HCT116 (cell line): Measurements from ENCODE around the gene LEAP2. TPM values are rescaled to one million over a fixed set of nuclear protein-coding genes. Genes with fewer than 3 reads are reported as not detected.

Source experiments
- ATAC-seq: fragments of 200-7000 bp; cut with Tn5 transposase; 2 replicates; pipeline ENCODE4 v1.9.1; 2020; ENCODE audit warnings: mild to moderate bottlenecking, moderate library complexity
- BruUV-seq: library from RNA; stranded (reverse); fragments of 400-500 nt; replicated peaks from 2 replicates; lab custom pipeline; 2021; lab: Mats Ljungman, UMichigan
- CTCF ChIA-PET: fragments of 300-600 bp; sonication (Branson Sonifier 250); formaldehyde crosslinking; loops from one replicate; lab custom pipeline; 2021; ENCODE audit warnings: antibody characterized with exemption; lab: Charles Lee
- POLR2A ChIA-PET: fragments of 300-600, 350-600 bp; sonication (Branson Sonifier 250); formaldehyde crosslinking; loops from one replicate; lab custom pipeline; 2021; ENCODE audit warnings: antibody characterized with exemption; lab: Charles Lee
- RAD21 ChIA-PET, 2 experiments: fragments of 300-600 bp; sonication (Branson Sonifier 250); formaldehyde crosslinking; loops; one replicate each; lab custom pipeline; 2023; ENCODE audit warnings: low total read pairs in 2 of 2; ENCODE audit not compliant: uncharacterized antibody in 2 of 2, unreplicated experiment in 2 of 2, low non-redundant PET in 1 of 2; lab: Charles Lee
- DNase-seq: peaks from one replicate; pipeline ENCODE4 v3.0.0-alpha.2; 2010; ENCODE audit warnings: low read depth, low spot score
- H2AFZ ChIP-seq: fragments of 200-600 bp; shearing (Covaris generic), sonication (generic); 2 replicates; pipeline ENCODE4 v1.6.1; 2017; ENCODE audit warnings: low read depth, mixed run types, mixed read lengths, antibody characterized with exemption, low read length; ENCODE audit not compliant: poor library complexity, severe bottlenecking
- H3K27ac ChIP-seq: 2 replicates; pipeline ENCODE4 v1.5.1; 2012; ENCODE audit warnings: low read depth, low read length
- H3K27me3 ChIP-seq: fragments of 200-600 bp; sonication (generic); 2 replicates; pipeline ENCODE4 v1.6.1; 2016; ENCODE audit warnings: mixed run types, low read length, mixed read lengths; ENCODE audit not compliant: insufficient read depth
- H3K36me3 ChIP-seq, 2 experiments: fragments of 200-500 bp in 1 of 2; fragments of 200-600 bp in 1 of 2; sonication (Bioruptor generic) in 1 of 2; sonication (generic) in 1 of 2; 2 replicates each; pipeline versions ENCODE4 v1.5.1 to v1.6.1; 2014 to 2016; ENCODE audit warnings: low read length in 2 of 2, inconsistent platforms in 1 of 2, mixed read lengths in 1 of 2, mixed run types in 1 of 2; ENCODE audit not compliant: insufficient read depth in 2 of 2, control insufficient read depth in 1 of 2
- H3K4me1 ChIP-seq, 2 experiments: fragments of 200-600 bp in 1 of 2; sonication (generic) in 1 of 2; 2 replicates each; pipeline versions ENCODE4 v1.5.1 to v1.6.1; 2012 to 2017; ENCODE audit warnings: low read length in 2 of 2, inconsistent platforms in 1 of 2, mild to moderate bottlenecking in 1 of 2, mixed read lengths in 1 of 2, mixed run types in 1 of 2, moderate library complexity in 1 of 2; ENCODE audit not compliant: insufficient read depth in 2 of 2, control insufficient read depth in 1 of 2
- H3K4me2 ChIP-seq: fragments of 200-600 bp; sonication (generic); 2 replicates; pipeline ENCODE4 v1.6.1; 2017; ENCODE audit warnings: mixed run types, low read length, mixed read lengths
- H3K4me3 ChIP-seq, 2 experiments: fragments of 200-600 bp in 1 of 2; sonication (generic) in 1 of 2; replicated peaks in 1 of 2; 2 replicates each; pipeline ENCODE4 v1.5.1; 2011 to 2016; ENCODE audit warnings: low read length in 2 of 2, control low read depth in 1 of 2, low read depth in 1 of 2, mild to moderate bottlenecking in 1 of 2, mixed read lengths in 1 of 2, mixed run types in 1 of 2
- H3K79me2 ChIP-seq: fragments of 200-600 bp; sonication (generic); 2 replicates; pipeline ENCODE4 v1.6.1; 2017; ENCODE audit warnings: mild to moderate bottlenecking, mixed run types, low read length, moderate library complexity, mixed read lengths; ENCODE audit not compliant: insufficient read depth
- H3K9ac ChIP-seq: fragments of 200-600 bp; sonication (generic); 2 replicates; pipeline ENCODE4 v1.6.1; 2016; ENCODE audit warnings: low read length, mixed read lengths
- H3K9me2 ChIP-seq: fragments of 200-600 bp; sonication (generic), shearing (Covaris generic); 2 replicates; pipeline ENCODE4 v1.6.1; 2017; ENCODE audit warnings: mixed run types, mild to moderate bottlenecking, moderate library complexity; ENCODE audit not compliant: insufficient read depth
- H3K9me3 ChIP-seq, 2 experiments: fragments of 200-500 bp in 1 of 2; fragments of 200-600 bp in 1 of 2; sonication (Bioruptor generic) in 1 of 2; sonication (generic) in 1 of 2; 2 replicates each; pipeline ENCODE4 v1.6.1; 2014 to 2017; ENCODE audit warnings: low read length in 2 of 2, mixed read lengths in 2 of 2, inconsistent platforms in 1 of 2, low read depth in 1 of 2, mild to moderate bottlenecking in 1 of 2, mixed run types in 1 of 2, moderate library complexity in 1 of 2; ENCODE audit not compliant: control insufficient read depth in 1 of 2, insufficient read depth in 1 of 2
- H4K20me1 ChIP-seq: fragments of 200-600 bp; sonication (generic), shearing (Covaris generic); 2 replicates; pipeline ENCODE4 v1.6.1; 2017; ENCODE audit warnings: mixed run types, mild to moderate bottlenecking, moderate library complexity; ENCODE audit not compliant: insufficient read depth
- CBX3 ChIP-seq: IDR thresholded peaks from 2 replicates; pipeline ENCODE4 v1.6.1; 2012; ENCODE audit warnings: low read depth
- CTCF ChIP-seq, 3 experiments: fragments of 200-600 bp in 1 of 3; sonication (generic) in 1 of 3; IDR thresholded peaks in 2 of 3; conservative IDR thresholded peaks in 1 of 3; 2 replicates each; pipeline ENCODE4 v1.5.1; 2012 to 2017; ENCODE audit warnings: low read depth in 2 of 3, low read length in 2 of 3, antibody characterized with exemption in 1 of 3, borderline replicate concordance in 1 of 3, control low read depth in 1 of 3, mild to moderate bottlenecking in 1 of 3, mixed read lengths in 1 of 3, mixed run types in 1 of 3, moderate library complexity in 1 of 3; ENCODE audit not compliant: insufficient read depth in 1 of 3
- EZH2 ChIP-seq: fragments of 200-600 bp; sonication (generic); IDR thresholded peaks from 2 replicates; pipeline ENCODE4 v1.6.1; 2017; ENCODE audit warnings: antibody characterized with exemption, mixed run types
- EZH2phosphoT487 ChIP-seq: fragments of 200-600 bp; IDR thresholded peaks from 2 replicates; pipeline ENCODE4 v1.6.1; 2018; ENCODE audit warnings: antibody characterized with exemption, borderline replicate concordance
- FOSL1 ChIP-seq: IDR thresholded peaks from 2 replicates; pipeline ENCODE4 v1.6.1; 2012; ENCODE audit warnings: low read depth
- JUND ChIP-seq: IDR thresholded peaks from 2 replicates; pipeline ENCODE4 v1.6.1; 2012
- POLR2A ChIP-seq: IDR thresholded peaks from 2 replicates; pipeline ENCODE4 v1.7.0; 2011; ENCODE audit warnings: borderline replicate concordance; ENCODE audit not compliant: insufficient read depth, insufficient read length; ENCODE audit errors: extremely low read depth
- ZBTB33 ChIP-seq: IDR thresholded peaks from 2 replicates; pipeline ENCODE4 v1.6.1; 2011; ENCODE audit warnings: mild to moderate bottlenecking, low read length, moderate library complexity; ENCODE audit not compliant: insufficient replicate concordance; ENCODE audit errors: extremely low read depth
- ZFX ChIP-seq: fragments of 450-650 bp; IDR thresholded peaks from 2 replicates; pipeline ENCODE4 v1.6.1; 2017
- ZNF274 ChIP-seq: fragments of 200-500 bp; sonication (Bioruptor generic); IDR thresholded peaks from 2 replicates; pipeline ENCODE4 v1.6.1; 2014; ENCODE audit warnings: mild to moderate bottlenecking, low read depth, low read length, inconsistent platforms
- intact Hi-C: fragments of 100-400 bp; cut with micrococcal nuclease; formaldehyde crosslinking; loops from 2 replicates; pipeline ENCODE4 v1.10.0; 2022
- total RNA-seq: library from RNA; stranded (reverse); gene quantifications from one replicate; pipeline ENCODE4 v1.2.1, GENCODE V29; 2021; ENCODE audit not compliant: unreplicated experiment
- TF ChIP-seq, protein P1 (sequence below): IDR thresholded peaks from 2 replicates; pipeline ENCODE4 v1.6.1; 2012
- TF ChIP-seq, protein P2 (sequence below): IDR thresholded peaks from 2 replicates; pipeline ENCODE4 v1.6.1; 2012
- TF ChIP-seq, protein P3 (sequence below): IDR thresholded peaks from 2 replicates; pipeline ENCODE4 v1.6.1; 2012; ENCODE audit warnings: low read depth

The LEAP2 gene
- total RNA-seq, 1 experiment from 2014 or later = 1.2 TPM

- no peak for ATAC-seq
- H3K9ac ChIP-seq = no peak overlapping the region
Observed at GRCh38 chr5:132839426-132840301, 33.8 kb upstream of the LEAP2 start.

More at GRCh38 chr5:132839426-132840301, 33.8 kb upstream of the LEAP2 start:
- intact Hi-C loops = no loop called here
- ChIA-PET POLR2A (no interaction called here), RAD21 (no interaction called here), CTCF (no interaction called here)
- TF ChIP-seq EZH2phosphoT487 (no peak), ZBTB33 (no peak), FOSL1 (no peak), CTCF (IDR thresholded peaks at IDR 0.05 in 2 of 3, conservative IDR thresholded peaks at IDR 0.05 in 1 of 3; ENCODE audit: borderline replicate concordance in 1 of 3, insufficient read depth in 1 of 3, low read depth in 2 of 3, low read length in 2 of 3) (no peak), POLR2A (no peak), EZH2 (no peak), ZFX (no peak), CBX3 (no peak), ZNF274 (no peak), JUND (no peak)
- TF ChIP-seq, protein P1, sequence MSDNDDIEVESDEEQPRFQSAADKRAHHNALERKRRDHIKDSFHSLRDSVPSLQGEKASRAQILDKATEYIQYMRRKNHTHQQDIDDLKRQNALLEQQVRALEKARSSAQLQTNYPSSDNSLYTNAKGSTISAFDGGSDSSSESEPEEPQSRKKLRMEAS = no peak
- TF ChIP-seq, protein P2, sequence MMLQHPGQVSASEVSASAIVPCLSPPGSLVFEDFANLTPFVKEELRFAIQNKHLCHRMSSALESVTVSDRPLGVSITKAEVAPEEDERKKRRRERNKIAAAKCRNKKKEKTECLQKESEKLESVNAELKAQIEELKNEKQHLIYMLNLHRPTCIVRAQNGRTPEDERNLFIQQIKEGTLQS = no peak
- TF ChIP-seq, protein P3, sequence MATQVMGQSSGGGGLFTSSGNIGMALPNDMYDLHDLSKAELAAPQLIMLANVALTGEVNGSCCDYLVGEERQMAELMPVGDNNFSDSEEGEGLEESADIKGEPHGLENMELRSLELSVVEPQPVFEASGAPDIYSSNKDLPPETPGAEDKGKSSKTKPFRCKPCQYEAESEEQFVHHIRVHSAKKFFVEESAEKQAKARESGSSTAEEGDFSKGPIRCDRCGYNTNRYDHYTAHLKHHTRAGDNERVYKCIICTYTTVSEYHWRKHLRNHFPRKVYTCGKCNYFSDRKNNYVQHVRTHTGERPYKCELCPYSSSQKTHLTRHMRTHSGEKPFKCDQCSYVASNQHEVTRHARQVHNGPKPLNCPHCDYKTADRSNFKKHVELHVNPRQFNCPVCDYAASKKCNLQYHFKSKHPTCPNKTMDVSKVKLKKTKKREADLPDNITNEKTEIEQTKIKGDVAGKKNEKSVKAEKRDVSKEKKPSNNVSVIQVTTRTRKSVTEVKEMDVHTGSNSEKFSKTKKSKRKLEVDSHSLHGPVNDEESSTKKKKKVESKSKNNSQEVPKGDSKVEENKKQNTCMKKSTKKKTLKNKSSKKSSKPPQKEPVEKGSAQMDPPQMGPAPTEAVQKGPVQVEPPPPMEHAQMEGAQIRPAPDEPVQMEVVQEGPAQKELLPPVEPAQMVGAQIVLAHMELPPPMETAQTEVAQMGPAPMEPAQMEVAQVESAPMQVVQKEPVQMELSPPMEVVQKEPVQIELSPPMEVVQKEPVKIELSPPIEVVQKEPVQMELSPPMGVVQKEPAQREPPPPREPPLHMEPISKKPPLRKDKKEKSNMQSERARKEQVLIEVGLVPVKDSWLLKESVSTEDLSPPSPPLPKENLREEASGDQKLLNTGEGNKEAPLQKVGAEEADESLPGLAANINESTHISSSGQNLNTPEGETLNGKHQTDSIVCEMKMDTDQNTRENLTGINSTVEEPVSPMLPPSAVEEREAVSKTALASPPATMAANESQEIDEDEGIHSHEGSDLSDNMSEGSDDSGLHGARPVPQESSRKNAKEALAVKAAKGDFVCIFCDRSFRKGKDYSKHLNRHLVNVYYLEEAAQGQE = no peak
- Histone ChIP-seq H3K4me2 (no peak overlapping the region), H3K27ac (no peak overlapping the region), H3K9me3 (no peaks in the 10 kb centered on the region), H3K4me3 (no peak overlapping the region), H4K20me1 (no peaks in the 10 kb centered on the region), H3K36me3 (no peaks in the 10 kb centered on the region), H3K79me2 (no peaks in the 10 kb centered on the region), H3K9me2 (no peaks in the 10 kb centered on the region), H3K27me3 (no peaks in the 10 kb centered on the region), H2AFZ (no peak overlapping the region), H3K4me1 (0 out of 4 replicates have a peak, but pooled peaks cover 0 to 4% of the 10 kb centered on the region in 2 experiments)
- BruUV-seq = no TSS peak
- DNase-seq = no peak
